IMR-90 (cell line): ENCODE results near the gene SLC22A6. TPM values are rescaled to one million over a fixed set of nuclear protein-coding genes. Genes with fewer than 3 reads are reported as not detected.

Source experiments
- ATAC-seq: fragments of 200-7000 bp; cut with Tn5 transposase; 2 replicates; pipeline ENCODE4 v1.9.1; 2020; ENCODE audit warnings: low read depth, mild to moderate bottlenecking, moderate library complexity
- BruUV-seq: library from RNA; stranded (reverse); fragments of 400-500 nt; replicated peaks from 2 replicates; lab custom pipeline; 2021; lab: Mats Ljungman, UMichigan
- CTCF ChIA-PET: fragments of 300-600 bp; formaldehyde crosslinking; extraction: SDS; loops from one replicate; lab custom pipeline; 2021; ENCODE audit warnings: antibody characterized with exemption; lab: Yijun Ruan, JAX
- POLR2A ChIA-PET: fragments of 300-600 bp; sonication (Branson Sonifier 250); formaldehyde crosslinking; loops from one replicate; lab custom pipeline; 2022; ENCODE audit warnings: antibody characterized with exemption; ENCODE audit not compliant: unreplicated experiment; lab: Charles Lee
- DNase-seq: peaks from one replicate; pipeline ENCODE4 v3.0.0; 2013
- H2AFZ ChIP-seq: replicated peaks from 2 replicates; pipeline ENCODE3; 2013; ENCODE audit warnings: low read length, mild to moderate bottlenecking; ENCODE audit not compliant: poor library complexity
- H2AK5ac ChIP-seq: 2 replicates; pipeline ENCODE4 v1.6.1; 2013; ENCODE audit warnings: low read depth, low read length, inconsistent platforms
- H2AK9ac ChIP-seq: replicated peaks from 2 replicates; pipeline ENCODE3; 2013; ENCODE audit warnings: mild to moderate bottlenecking, low read depth, low read length, moderate library complexity; ENCODE audit not compliant: poor library complexity
- H2BK120ac ChIP-seq: 2 replicates; pipeline ENCODE4 v1.6.1; 2013; ENCODE audit warnings: low read depth, low read length, inconsistent platforms
- H2BK15ac ChIP-seq: 3 replicates; pipeline ENCODE4 v1.6.1; 2013; ENCODE audit warnings: low read depth, low read length, inconsistent platforms
- H2BK20ac ChIP-seq: 2 replicates; pipeline ENCODE4 v1.6.1; 2013; ENCODE audit warnings: low read depth, mild to moderate bottlenecking, inconsistent platforms, low read length, moderate library complexity
- H2BK5ac ChIP-seq: 2 replicates; pipeline ENCODE4 v1.6.1; 2013; ENCODE audit warnings: mild to moderate bottlenecking, low read depth, low read length, inconsistent platforms; ENCODE audit not compliant: poor library complexity, severe bottlenecking
- H3K14ac ChIP-seq: replicated peaks from 2 replicates; pipeline ENCODE4 v1.6.1; 2013; ENCODE audit warnings: low read depth, low read length, inconsistent platforms
- H3K18ac ChIP-seq: 2 replicates; pipeline ENCODE4 v1.6.1; 2013; ENCODE audit warnings: low read depth, low read length, control low read depth
- H3K23ac ChIP-seq: 2 replicates; pipeline ENCODE4 v1.6.1; 2013; ENCODE audit warnings: low read depth, low read length, inconsistent platforms
- H3K27ac ChIP-seq: 2 replicates; pipeline ENCODE4 v1.5.1; 2013; ENCODE audit warnings: mild to moderate bottlenecking, control low read depth, low read length; ENCODE audit not compliant: insufficient read depth
- H3K27me3 ChIP-seq: 2 replicates; pipeline ENCODE4 v1.6.1; 2013; ENCODE audit warnings: low read length; ENCODE audit not compliant: control insufficient read depth, insufficient read depth
- H3K36me3 ChIP-seq: 2 replicates; pipeline ENCODE4 v1.6.1; 2013; ENCODE audit warnings: low read length, mixed read lengths; ENCODE audit not compliant: control insufficient read depth, insufficient read depth
- H3K4ac ChIP-seq: 2 replicates; pipeline ENCODE4 v1.6.1; 2013; ENCODE audit warnings: low read depth, low read length, inconsistent platforms
- H3K4me1 ChIP-seq: 2 replicates; pipeline ENCODE4 v1.6.1; 2013; ENCODE audit warnings: low read length, mixed read lengths; ENCODE audit not compliant: control insufficient read depth, insufficient read depth
- H3K4me2 ChIP-seq: 2 replicates; pipeline ENCODE4 v1.6.1; 2013; ENCODE audit warnings: low read depth, mild to moderate bottlenecking, control low read depth, low read length, moderate library complexity
- H3K4me3 ChIP-seq: 2 replicates; pipeline ENCODE4 v1.5.1; 2013; ENCODE audit warnings: low read depth, mild to moderate bottlenecking, control low read depth, low read length, moderate library complexity; ENCODE audit not compliant: insufficient read depth
- H3K56ac ChIP-seq: 2 replicates; pipeline ENCODE4 v1.6.1; 2013; ENCODE audit warnings: low read length, inconsistent platforms; ENCODE audit not compliant: insufficient read depth; ENCODE audit errors: extremely low read depth
- H3K79me1 ChIP-seq, 2 experiments: 2 replicates each; pipeline ENCODE4 v1.6.1; 2013; ENCODE audit warnings: low read length in 2 of 2, inconsistent platforms in 1 of 2, low read depth in 1 of 2
- H3K9ac ChIP-seq: 2 replicates; pipeline ENCODE4 v1.6.1; 2013; ENCODE audit warnings: low read depth, low read length, control low read depth
- H3K9me1 ChIP-seq: 2 replicates; pipeline ENCODE4 v1.6.1; 2013; ENCODE audit warnings: low read length, inconsistent platforms; ENCODE audit not compliant: insufficient read depth
- H3K9me3 ChIP-seq: 2 replicates; pipeline ENCODE4 v1.6.1; 2013; ENCODE audit warnings: low read length; ENCODE audit not compliant: control insufficient read depth, insufficient read depth
- H4K20me1 ChIP-seq: 2 replicates; pipeline ENCODE4 v1.6.1; 2013; ENCODE audit warnings: low read length, inconsistent platforms; ENCODE audit not compliant: insufficient read depth
- H4K5ac ChIP-seq: 2 replicates; pipeline ENCODE4 v1.6.1; 2013; ENCODE audit warnings: mild to moderate bottlenecking, low read depth, low read length, control low read depth
- H4K8ac ChIP-seq, 2 experiments: 2 replicates each; pipeline ENCODE4 v1.6.1; 2013; ENCODE audit warnings: low read depth in 2 of 2, low read length in 2 of 2, control low read depth in 1 of 2, inconsistent platforms in 1 of 2
- H4K91ac ChIP-seq: 2 replicates; pipeline ENCODE4 v1.6.1; 2013; ENCODE audit warnings: low read depth, low read length, inconsistent platforms; ENCODE audit not compliant: insufficient read depth
- CHD1 ChIP-seq: IDR thresholded peaks from 2 replicates; pipeline ENCODE4 v1.6.1; 2012; ENCODE audit warnings: low read depth, low read length, improper control_type of control experiment
- CTCF ChIP-seq: conservative IDR thresholded peaks from 2 replicates; pipeline ENCODE4 v1.5.1; 2012; ENCODE audit warnings: mild to moderate bottlenecking, low read depth, low read length, improper control_type of control experiment
- FOS ChIP-seq: fragments of 150-350 bp; IDR thresholded peaks from 2 replicates; pipeline ENCODE4 v1.6.1; 2016; ENCODE audit warnings: low read depth, low read length
- MAZ ChIP-seq: IDR thresholded peaks from 2 replicates; pipeline ENCODE4 v1.6.1; 2012; ENCODE audit warnings: low read depth, mild to moderate bottlenecking, low read length, improper control_type of control experiment, moderate library complexity, borderline replicate concordance
- NFE2L2 ChIP-seq: fragments of 150-350 bp; IDR thresholded peaks from 2 replicates; pipeline ENCODE4 v1.6.1; 2016; ENCODE audit warnings: low read depth, mild to moderate bottlenecking, low read length
- POLR2A ChIP-seq: IDR thresholded peaks from 2 replicates; pipeline ENCODE4 v1.6.1; 2012; ENCODE audit warnings: mild to moderate bottlenecking, low read depth, low read length
- RAD21 ChIP-seq: IDR thresholded peaks from 2 replicates; pipeline ENCODE4 v1.6.1; 2012; ENCODE audit warnings: low read length, improper control_type of control experiment
- RCOR1 ChIP-seq: IDR thresholded peaks from 2 replicates; pipeline ENCODE4 v1.6.1; 2012; ENCODE audit warnings: mild to moderate bottlenecking, low read length, improper control_type of control experiment; ENCODE audit not compliant: insufficient replicate concordance
- WGBS, 2 experiments: methylation state at CpG; one replicate each; pipeline versions ENCODE4 v1.1.5 to v1.1.7; 2013; ENCODE audit warnings: missing lambda C conversion rate in 2 of 2; ENCODE audit not compliant: insufficient read length in 1 of 2; ENCODE audit errors: extremely low coverage in 2 of 2; 5-methylcytosine and 5-hydroxymethylcytosine counted together
- dilution Hi-C: fragments of 300-500 bp; cut with HindIII; formaldehyde crosslinking; loops from one replicate; pipeline ENCODE4 v1.14.3; 2018; ENCODE audit warnings: low sequenced_read_pairs; ENCODE audit not compliant: unreplicated experiment
- in situ Hi-C: fragments of 300-500 bp; cut with MboI; formaldehyde crosslinking; loops from 3 replicates; pipeline ENCODE4 v1.14.3; 2019; ENCODE audit warnings: low sequenced_read_pairs, inconsistent platforms, mixed read lengths
- intact Hi-C: fragments of 100-400 bp; cut with micrococcal nuclease; formaldehyde crosslinking; loops from 2 replicates; pipeline ENCODE4 v1.10.0; 2022
- polyA plus RNA-seq, 3 experiments: library from polyadenylated mRNA; depleted of rRNA; stranded (reverse); fragments of >200 nt; gene quantifications; 2 replicates each; pipeline ENCODE4 v1.2.3, GENCODE V29; 2012; ENCODE audit warnings: low replicate concordance in 1 of 3
- total RNA-seq: library from RNA; depleted of rRNA; stranded (reverse); fragments of >200 nt; gene quantifications from 2 replicates; pipeline ENCODE4 v1.2.3, GENCODE V29; 2012
- TF ChIP-seq, protein P1 (sequence below): fragments of 150-350 bp; IDR thresholded peaks from 2 replicates; pipeline ENCODE4 v1.6.1; 2016; ENCODE audit warnings: low read depth, mild to moderate bottlenecking, low read length, moderate library complexity, borderline replicate concordance
- TF ChIP-seq, protein P2 (sequence below): fragments of 150-350 bp; IDR thresholded peaks from 2 replicates; pipeline ENCODE4 v1.6.1; 2017; ENCODE audit warnings: mild to moderate bottlenecking, antibody characterized with exemption, low read length, low read depth

Gene SLC22A6
- total and polyA plus RNA-seq, 2 of the 4 experiments (the other 2 are of a cell fraction): not detected

- Histone ChIP-seq H3K56ac (no peak overlapping the region), H2AFZ (no peak overlapping the region), H2AK5ac (no peak overlapping the region), H4K8ac (no peak overlapping the region), H3K27ac (no peak overlapping the region), H2BK5ac (no peak overlapping the region), H3K14ac (no peak overlapping the region), H3K4me2 (no peak overlapping the region), H3K4me3 (no peak overlapping the region), H2AK9ac (no peak overlapping the region), H3K9me3 (no peaks in the 10 kb centered on the region), H2BK15ac (no peak overlapping the region), H3K9ac (no peak overlapping the region), H3K9me1 (no peaks in the 10 kb centered on the region), H2BK20ac (no peak overlapping the region), H3K18ac (no peak overlapping the region), H3K23ac (no peak overlapping the region), H2BK120ac (no peak overlapping the region), H3K79me1 (no peaks in the 10 kb centered on the region), H4K91ac (no peak overlapping the region), H4K5ac (no peak overlapping the region), H3K4ac (no peak overlapping the region), H3K27me3 (peaks cover 2% of the 10 kb centered on the region), H3K36me3 (no peaks in the 10 kb centered on the region), H4K20me1 (no peaks in the 10 kb centered on the region), H3K4me1 (peaks cover 2% of the 10 kb centered on the region; the same call in 1 of the 2 replicates)
- no peak for DNase-seq
- intact Hi-C loops: no loop called here
- TF ChIP-seq, protein P1, sequence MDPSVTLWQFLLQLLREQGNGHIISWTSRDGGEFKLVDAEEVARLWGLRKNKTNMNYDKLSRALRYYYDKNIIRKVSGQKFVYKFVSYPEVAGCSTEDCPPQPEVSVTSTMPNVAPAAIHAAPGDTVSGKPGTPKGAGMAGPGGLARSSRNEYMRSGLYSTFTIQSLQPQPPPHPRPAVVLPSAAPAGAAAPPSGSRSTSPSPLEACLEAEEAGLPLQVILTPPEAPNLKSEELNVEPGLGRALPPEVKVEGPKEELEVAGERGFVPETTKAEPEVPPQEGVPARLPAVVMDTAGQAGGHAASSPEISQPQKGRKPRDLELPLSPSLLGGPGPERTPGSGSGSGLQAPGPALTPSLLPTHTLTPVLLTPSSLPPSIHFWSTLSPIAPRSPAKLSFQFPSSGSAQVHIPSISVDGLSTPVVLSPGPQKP: no peak
- TF ChIP-seq FOS: no peak
- TF ChIP-seq, protein P2, sequence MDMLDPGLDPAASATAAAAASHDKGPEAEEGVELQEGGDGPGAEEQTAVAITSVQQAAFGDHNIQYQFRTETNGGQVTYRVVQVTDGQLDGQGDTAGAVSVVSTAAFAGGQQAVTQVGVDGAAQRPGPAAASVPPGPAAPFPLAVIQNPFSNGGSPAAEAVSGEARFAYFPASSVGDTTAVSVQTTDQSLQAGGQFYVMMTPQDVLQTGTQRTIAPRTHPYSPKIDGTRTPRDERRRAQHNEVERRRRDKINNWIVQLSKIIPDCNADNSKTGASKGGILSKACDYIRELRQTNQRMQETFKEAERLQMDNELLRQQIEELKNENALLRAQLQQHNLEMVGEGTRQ: no peak
- TF ChIP-seq RCOR1: no peak
- no peak for TF ChIP-seq MAZ
- no peak for TF ChIP-seq POLR2A
- TF ChIP-seq CTCF: no peak
- TF ChIP-seq NFE2L2: no peak
- TF ChIP-seq RAD21: no peak
- TF ChIP-seq CHD1: no peak
- no CpG with 5 or more reads among the region's 4 CpGs for WGBS, 2 experiments
- ChIA-PET POLR2A (no interaction called here), CTCF (no interaction called here)
- BruUV-seq: no TSS peak
- dilution Hi-C loops: no loop called here
- in situ Hi-C loops: no loop called here
- no peak for ATAC-seq
Observed at GRCh38 chr11:62961017-62961570, 23.7 kb downstream of the SLC22A6 start.
